Transverse colon (tissue), 4 donors: Measurements from ENCODE around the gene BEND7. TPM values are rescaled to one million over a fixed set of nuclear protein-coding genes. Genes with fewer than 3 reads are reported as not detected.
A peak's percentile ranks its signal among the peaks of the same experiment; 100 is the strongest.

ENCODE experiments used
- DNase-seq: peaks from one replicate; pipeline ENCODE4 v3.0.0-alpha.2; 2019
- H3K27ac ChIP-seq, 4 donors: fragments of 200-600 bp; sonication (generic); 2 replicates each; pipeline ENCODE4 v1.5.1; 2016 to 2018; ENCODE audit warnings: inconsistent platforms in 4 of 4
- H3K27me3 ChIP-seq: fragments of 200-600 bp; sonication (generic); 2 replicates; pipeline ENCODE4 v1.5.1; 2017; ENCODE audit warnings: inconsistent platforms
- H3K36me3 ChIP-seq, 4 donors: fragments of 200-600 bp; sonication (generic); 2 replicates each; pipeline ENCODE4 v1.5.1; 2017 to 2019; ENCODE audit warnings: inconsistent platforms in 4 of 4
- H3K4me1 ChIP-seq, 4 donors: fragments of 200-600 bp; sonication (generic); 2 replicates each; pipeline ENCODE4 v1.5.1; 2017 to 2020; ENCODE audit warnings: inconsistent platforms in 4 of 4
- H3K4me3 ChIP-seq, 4 donors: fragments of 200-600 bp; sonication (generic); 1 replicate in 1 of 4; 2 replicates in 3 of 4; pipeline versions ENCODE4 v1.5.1 to v1.6.1; 2017 to 2019; ENCODE audit warnings: inconsistent platforms in 4 of 4
- H3K9me3 ChIP-seq, 2 donors: fragments of 200-600 bp; sonication (generic); 2 replicates each; pipeline ENCODE4 v1.5.1; 2017 to 2019; ENCODE audit warnings: inconsistent platforms in 2 of 2
- CTCF ChIP-seq, 5 experiments: fragments of 200-600 bp in 3 of 5; fragments of 450-650 bp in 2 of 5; sonication (generic) in 3 of 5; IDR thresholded peaks; 1 replicate in 2 of 5; 2 replicates in 3 of 5; pipeline ENCODE4 v1.5.1; 2016 to 2017; ENCODE audit warnings: antibody characterized with exemption in 5 of 5, inconsistent platforms in 3 of 5, mild to moderate bottlenecking in 2 of 5, moderate library complexity in 1 of 5
- EP300 ChIP-seq: sonication (generic); formaldehyde crosslinking; IDR thresholded peaks from one replicate; pipeline ENCODE4 v1.6.1; 2017; ENCODE audit warnings: antibody characterized with exemption, low read depth
- POLR2A ChIP-seq: fragments of 450-650 bp; IDR thresholded peaks from one replicate; pipeline ENCODE4 v1.6.1; 2016; ENCODE audit warnings: antibody characterized with exemption, mild to moderate bottlenecking, moderate library complexity
- POLR2AphosphoS5 ChIP-seq, 3 donors: sonication (generic); formaldehyde crosslinking; IDR thresholded peaks; one replicate each; pipeline ENCODE4 v1.6.1; 2016; ENCODE audit warnings: antibody characterized with exemption in 3 of 3
- WGBS, 2 donors: methylation state at CpG; one replicate each; pipeline ENCODE4 v1.1.5; 2018; ENCODE audit warnings: low coverage in 1 of 2; 5-methylcytosine and 5-hydroxymethylcytosine counted together
- in situ Hi-C, 4 donors: fragments of 200-750 bp; cut with MboI; loops; one replicate each; pipeline versions ENCODE4 v1.15.0 to v1.15.1; 2017; ENCODE audit warnings: low sequenced_read_pairs in 3 of 4, low pct_ligation_motif_present in 1 of 4, low pct_unique_long_range_greater_than_20kb in 1 of 4
- intact Hi-C: fragments of 100-400 bp; cut with DNase I; formaldehyde crosslinking; loops from one replicate; pipeline ENCODE4 v1.15.1; 2023; ENCODE audit warnings: low total_unique reads
- total RNA-seq, 4 donors: library from RNA; depleted of rRNA; stranded (reverse); fragments of >200 nt; gene quantifications; one replicate each; pipeline ENCODE4 v1.1.0, GENCODE V29; 2016

BEND7 gene
- 10 to 100 TPM; 16.1 to 41.4 (median 31.0) TPM for total RNA-seq

- peak; percentile 29 for DNase-seq
- in situ Hi-C loops (loop anchor here in 1 of 4 donors (25.0 kb wide), 1 partner anchor 167 kb away; no protein-coding TSS in a partner anchor), intact Hi-C loops (no loop called here)
- Histone ChIP-seq H3K4me3 (peak within 1 kb of the TSS; percentile 55 to 77 (median 72)), H3K4me1 (peaks cover 6 to 23% (median 14%) of the 10 kb centered on the region in 4 donors), H3K36me3 (no peaks in the 10 kb centered on the region), H3K27ac (peak within 1 kb of the TSS; percentile 79 to 84 (median 80)), H3K27me3 (no peaks in the 10 kb centered on the region), H3K9me3 (no peaks in the 10 kb centered on the region)
- WGBS, 2 donors: 5% methylated on average over 52 of the region's 98 CpGs; no CpG with 5 or more reads in 1 of the 2 donors
- TF ChIP-seq POLR2AphosphoS5 (IDR thresholded peaks at IDR 0.05): no peak
- TF ChIP-seq POLR2A: no peak
- no peak for TF ChIP-seq EP300
- no peak for TF ChIP-seq CTCF (IDR thresholded peaks at IDR 0.05)
Observed at GRCh38 chr10:13528875-13529713, at the start of gene BEND7. Gene BEND7 (minus strand): TSS chr10:13529014. CDS start chr10:13528533, 481 bp downstream.

GRCh38 chr10:13573960-13574359 lies 45.1 kb upstream of the BEND7 start:
- DNase-seq: no peak
- no peak overlapping the region for H3K4me3 ChIP-seq
- H3K4me1 ChIP-seq: no peaks in the 10 kb centered on the region
- H3K36me3 ChIP-seq: no peaks in the 10 kb centered on the region
- WGBS, 2 donors: 59 to 71% methylated on average over 4 of the region's 4 CpGs
- H3K9me3 ChIP-seq: no peaks in the 10 kb centered on the region
- intact Hi-C loops: no loop called here
- no peak overlapping the region for H3K27ac ChIP-seq
- H3K27me3 ChIP-seq: peaks cover 13% of the 10 kb centered on the region
- in situ Hi-C loops: no loop called here
- TF ChIP-seq POLR2A (no peak), POLR2AphosphoS5 (IDR thresholded peaks at IDR 0.05) (no peak), EP300 (no peak), CTCF (IDR thresholded peaks at IDR 0.05) (no peak)

GRCh38 chr10:13571541-13571940 lies 42.7 kb upstream of the BEND7 start:
- TF ChIP-seq POLR2A: no peak
- no peak for TF ChIP-seq POLR2AphosphoS5 (IDR thresholded peaks at IDR 0.05)
- TF ChIP-seq EP300: no peak
- no peak for TF ChIP-seq CTCF (IDR thresholded peaks at IDR 0.05)
- no peak for DNase-seq
- 54 to 55% methylated on average over 4 to 5 of the region's 5 CpGs for WGBS, 2 donors
- Histone ChIP-seq H3K27ac (no peak overlapping the region), H3K4me3 (no peak overlapping the region), H3K9me3 (no peaks in the 10 kb centered on the region), H3K36me3 (no peaks in the 10 kb centered on the region), H3K4me1 (no peaks in the 10 kb centered on the region), H3K27me3 (peaks cover 13% of the 10 kb centered on the region)
- in situ Hi-C loops: no loop called here
- intact Hi-C loops: no loop called here

- TF ChIP-seq POLR2A (no peak), CTCF (IDR thresholded peaks at IDR 0.05) (no peak), EP300 (no peak), POLR2AphosphoS5 (IDR thresholded peaks at IDR 0.05) (no peak)
- Histone ChIP-seq H3K4me1 (no peaks in the 10 kb centered on the region), H3K9me3 (no peaks in the 10 kb centered on the region), H3K4me3 (no peak overlapping the region), H3K36me3 (no peaks in the 10 kb centered on the region), H3K27ac (no peak overlapping the region), H3K27me3 (no peaks in the 10 kb centered on the region)
- in situ Hi-C loops: no loop called here
- DNase-seq: no peak
- intact Hi-C loops: no loop called here
- 83 to 88% methylated on average over 1 of the region's 1 CpG for WGBS, 2 donors
Observed at GRCh38 chr10:13567030-13567429, 38.2 kb upstream of the BEND7 start.
